AG10803 (cell line): ENCODE results near the gene ENG.
"Not testable (repeated sequence)": the region's sequence is repeated elsewhere in the genome, so short reads cannot be mapped to it uniquely, and the experiment has no call there.

Experiments used
- DNase-seq: peaks from one replicate; pipeline ENCODE4 v3.0.0; 2010; ENCODE audit warnings: low read depth
- H3K4me3 ChIP-seq: 2 replicates; pipeline ENCODE4 v1.5.1; 2011; ENCODE audit warnings: mild to moderate bottlenecking, low read length, control low read depth
- CTCF ChIP-seq: conservative IDR thresholded peaks from 2 replicates; pipeline ENCODE4 v1.5.1; 2011; ENCODE audit warnings: mild to moderate bottlenecking, low read length, control low read depth, inconsistent platforms

The ENG gene

GRCh38 chr9:127847178-127847510, 7.3 kb downstream of the ENG start:
- no peak overlapping the region for H3K4me3 ChIP-seq
- peak; percentile 22 for DNase-seq
- TF ChIP-seq CTCF, result no peak

GRCh38 chr9:127846443-127847177, 7.8 kb downstream of the ENG start:
- DNase-seq, result no peak
- no peak for TF ChIP-seq CTCF
- H3K4me3 ChIP-seq, result no peak overlapping the region

- not testable (repeated sequence) for H3K4me3 ChIP-seq
Measured at GRCh38 chr9:127845619-127846018, 8.8 kb downstream of the ENG start.

GRCh38 chr9:127844821-127845359, 9.6 kb downstream of the ENG start:
- H3K4me3 ChIP-seq, result no peak overlapping the region
- peak; percentile 28 for DNase-seq
- TF ChIP-seq CTCF, result no peak

More at GRCh38 chr9:127845619-127846018, 8.8 kb downstream of the ENG start:
- DNase-seq, result not testable (repeated sequence)

GRCh38 chr9:127841087-127841835, 13.2 kb downstream of the ENG start:
- no peak for DNase-seq
- H3K4me3 ChIP-seq, result no peak overlapping the region
- TF ChIP-seq CTCF, result no peak

- H3K4me3 ChIP-seq, result peak overlapping the region; percentile 41
- peak; percentile 90 for DNase-seq
- TF ChIP-seq CTCF, result no peak; the same call in 1 of the 2 replicates
Measured at GRCh38 chr9:127838375-127839078, 15.9 kb downstream of the ENG start.

- H3K4me3 ChIP-seq, result no peak overlapping the region
- no peak for DNase-seq
- no peak for TF ChIP-seq CTCF
Measured at GRCh38 chr9:127837346-127837745, 17.1 kb downstream of the ENG start.

- not testable (repeated sequence) for H3K4me3 ChIP-seq, DNase-seq
Measured at GRCh38 chr9:127836561-127836960, 17.9 kb downstream of the ENG start.
